ENCODE data around the gene CAST. TPM values are rescaled to one million over a fixed set of nuclear protein-coding genes. Genes with fewer than 3 reads are reported as not detected.

The CAST gene
- total and polyA plus RNA-seq, 2 donors from 2014 or later = 83.2 to 282 TPM

DNA sequence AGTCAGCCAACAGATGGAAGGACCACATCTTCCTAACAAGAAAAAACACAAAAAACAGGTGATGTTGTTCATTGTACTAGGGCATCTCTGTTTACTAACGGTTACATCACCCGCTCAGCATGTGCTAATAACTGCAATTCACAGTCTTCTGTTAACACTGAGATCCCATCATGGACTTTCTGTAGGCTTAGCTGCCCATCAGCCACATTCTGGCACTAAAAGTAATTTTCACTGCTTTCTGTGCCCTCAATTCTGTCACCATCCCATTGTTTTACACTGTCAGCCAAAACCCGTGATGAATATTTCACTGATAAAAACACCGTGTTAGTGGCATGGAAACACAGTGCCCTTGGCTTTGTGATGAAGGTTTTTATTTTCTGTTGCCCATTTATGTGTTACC lies 64.6 kb downstream of the CAST start:
- no peak overlapping the region for H3K9ac ChIP-seq (ENCODE audit: low read length in 3 of 3)
- intact Hi-C loops (cut with DNase I) = no loop called here
- H3K36me3 ChIP-seq (ENCODE audit: control insufficient read depth in 2 of 3, insufficient read depth in 3 of 3, low read length in 3 of 3) = peaks cover 0 to 15% (median 7%) of the 10 kb centered on the region in 3 donors
- H3K4me3 ChIP-seq (ENCODE audit: low read length in 3 of 3) = no peak overlapping the region
- H3K27ac ChIP-seq (ENCODE audit: low read depth in 2 of 2, low read length in 2 of 2) = no peak overlapping the region
- H3K4me1 ChIP-seq (ENCODE audit: control insufficient read depth in 2 of 3, insufficient read depth in 2 of 3, low read depth in 1 of 3, low read length in 3 of 3) = peaks cover under 1 to 4% (median 1%) of the 10 kb centered on the region in 3 donors
- no peaks in the 10 kb centered on the region for H3K27me3 ChIP-seq (ENCODE audit: control insufficient read depth, insufficient read depth, low read length)
- H3K9me3 ChIP-seq (ENCODE audit: control insufficient read depth in 2 of 3, insufficient read depth in 1 of 3, low read length in 3 of 3) = no peaks in the 10 kb centered on the region
- DNase-seq (no peak), FAIRE-seq (no peak)
- TF ChIP-seq, protein P1, sequence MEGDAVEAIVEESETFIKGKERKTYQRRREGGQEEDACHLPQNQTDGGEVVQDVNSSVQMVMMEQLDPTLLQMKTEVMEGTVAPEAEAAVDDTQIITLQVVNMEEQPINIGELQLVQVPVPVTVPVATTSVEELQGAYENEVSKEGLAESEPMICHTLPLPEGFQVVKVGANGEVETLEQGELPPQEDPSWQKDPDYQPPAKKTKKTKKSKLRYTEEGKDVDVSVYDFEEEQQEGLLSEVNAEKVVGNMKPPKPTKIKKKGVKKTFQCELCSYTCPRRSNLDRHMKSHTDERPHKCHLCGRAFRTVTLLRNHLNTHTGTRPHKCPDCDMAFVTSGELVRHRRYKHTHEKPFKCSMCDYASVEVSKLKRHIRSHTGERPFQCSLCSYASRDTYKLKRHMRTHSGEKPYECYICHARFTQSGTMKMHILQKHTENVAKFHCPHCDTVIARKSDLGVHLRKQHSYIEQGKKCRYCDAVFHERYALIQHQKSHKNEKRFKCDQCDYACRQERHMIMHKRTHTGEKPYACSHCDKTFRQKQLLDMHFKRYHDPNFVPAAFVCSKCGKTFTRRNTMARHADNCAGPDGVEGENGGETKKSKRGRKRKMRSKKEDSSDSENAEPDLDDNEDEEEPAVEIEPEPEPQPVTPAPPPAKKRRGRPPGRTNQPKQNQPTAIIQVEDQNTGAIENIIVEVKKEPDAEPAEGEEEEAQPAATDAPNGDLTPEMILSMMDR (IDR thresholded peaks at IDR 0.05; ENCODE audit: borderline replicate concordance, extremely low read depth, insufficient read depth) = no peak

DNA sequence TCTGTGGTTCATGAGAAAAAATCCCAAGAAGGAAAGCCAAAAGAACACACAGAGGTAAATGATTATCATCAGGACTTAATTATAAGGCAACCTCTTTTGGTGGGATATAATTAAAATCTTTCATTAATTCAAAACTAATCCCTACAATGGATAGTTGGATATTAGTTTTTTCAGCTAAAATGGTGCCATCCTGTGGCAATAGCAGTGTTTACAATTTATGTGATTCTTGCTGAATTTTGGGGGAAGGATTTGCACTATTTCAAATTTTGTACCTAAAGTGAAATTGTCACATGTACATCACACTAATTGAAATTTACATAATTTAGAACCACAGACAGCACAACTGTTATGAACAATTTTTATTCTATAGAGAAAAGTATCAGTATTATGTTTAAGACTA lies 67.0 kb downstream of the CAST start:
- Histone ChIP-seq H3K27ac (ENCODE audit: low read depth in 2 of 2, low read length in 2 of 2) (no peak overlapping the region), H3K4me1 (ENCODE audit: control insufficient read depth in 2 of 3, insufficient read depth in 2 of 3, low read depth in 1 of 3, low read length in 3 of 3) (peaks cover 0 to 3% (median 0%) of the 10 kb centered on the region in 3 donors), H3K36me3 (ENCODE audit: control insufficient read depth in 2 of 3, insufficient read depth in 3 of 3, low read length in 3 of 3) (peaks cover 0 to 15% (median 7%) of the 10 kb centered on the region in 3 donors), H3K9me3 (ENCODE audit: control insufficient read depth in 2 of 3, insufficient read depth in 1 of 3, low read length in 3 of 3) (no peaks in the 10 kb centered on the region), H3K27me3 (ENCODE audit: control insufficient read depth, insufficient read depth, low read length) (no peaks in the 10 kb centered on the region), H3K9ac (ENCODE audit: low read length in 3 of 3) (no peak overlapping the region), H3K4me3 (ENCODE audit: low read length in 3 of 3) (no peak overlapping the region)
- FAIRE-seq (no peak), DNase-seq (no peak)
- intact Hi-C loops (cut with DNase I) = no loop called here
- TF ChIP-seq, protein P1 (IDR thresholded peaks at IDR 0.05; ENCODE audit: borderline replicate concordance, extremely low read depth, insufficient read depth) = peak; percentile 28

DNA sequence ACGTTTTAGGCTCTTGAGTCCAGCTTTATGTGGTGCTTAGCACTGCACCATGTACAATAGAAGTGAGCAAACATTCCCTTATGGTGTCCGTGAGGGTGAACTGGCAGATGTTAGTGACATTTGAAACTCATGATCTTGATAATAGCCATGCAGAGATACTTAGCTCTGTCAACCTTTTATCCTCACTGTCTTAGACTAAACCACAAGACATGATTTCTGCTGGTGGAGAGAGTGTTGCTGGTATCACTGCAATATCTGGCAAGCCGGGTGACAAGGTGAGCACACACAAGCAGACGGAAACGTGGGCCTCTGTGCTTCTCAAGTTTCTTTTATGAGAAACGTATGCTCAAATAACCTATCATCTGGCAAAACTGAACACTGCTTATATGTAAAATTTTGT lies 68.4 kb downstream of the CAST start:
- peaks cover 0 to 15% (median 7%) of the 10 kb centered on the region in 3 donors for H3K36me3 ChIP-seq (ENCODE audit: control insufficient read depth in 2 of 3, insufficient read depth in 3 of 3, low read length in 3 of 3)
- FAIRE-seq = no peak
- H3K4me1 ChIP-seq (ENCODE audit: control insufficient read depth in 2 of 3, insufficient read depth in 2 of 3, low read depth in 1 of 3, low read length in 3 of 3) = no peaks in the 10 kb centered on the region
- no peaks in the 10 kb centered on the region for H3K27me3 ChIP-seq (ENCODE audit: control insufficient read depth, insufficient read depth, low read length)
- DNase-seq = no peak
- no peak overlapping the region for H3K9ac ChIP-seq (ENCODE audit: low read length in 3 of 3)
- intact Hi-C loops (cut with DNase I) = no loop called here
- no peaks in the 10 kb centered on the region for H3K9me3 ChIP-seq (ENCODE audit: control insufficient read depth in 2 of 3, insufficient read depth in 1 of 3, low read length in 3 of 3)
- H3K27ac ChIP-seq (ENCODE audit: low read depth in 2 of 2, low read length in 2 of 2) = no peak overlapping the region
- TF ChIP-seq, protein P1 (IDR thresholded peaks at IDR 0.05; ENCODE audit: borderline replicate concordance, extremely low read depth, insufficient read depth) = no peak
- no peak overlapping the region for H3K4me3 ChIP-seq (ENCODE audit: low read length in 3 of 3)
